Measurements from ENCODE around the gene COLQ.

GRCh38 chr3:15409239-15409638 is 112.3 kb downstream of the COLQ start:
- TF ChIP-seq, protein P1, sequence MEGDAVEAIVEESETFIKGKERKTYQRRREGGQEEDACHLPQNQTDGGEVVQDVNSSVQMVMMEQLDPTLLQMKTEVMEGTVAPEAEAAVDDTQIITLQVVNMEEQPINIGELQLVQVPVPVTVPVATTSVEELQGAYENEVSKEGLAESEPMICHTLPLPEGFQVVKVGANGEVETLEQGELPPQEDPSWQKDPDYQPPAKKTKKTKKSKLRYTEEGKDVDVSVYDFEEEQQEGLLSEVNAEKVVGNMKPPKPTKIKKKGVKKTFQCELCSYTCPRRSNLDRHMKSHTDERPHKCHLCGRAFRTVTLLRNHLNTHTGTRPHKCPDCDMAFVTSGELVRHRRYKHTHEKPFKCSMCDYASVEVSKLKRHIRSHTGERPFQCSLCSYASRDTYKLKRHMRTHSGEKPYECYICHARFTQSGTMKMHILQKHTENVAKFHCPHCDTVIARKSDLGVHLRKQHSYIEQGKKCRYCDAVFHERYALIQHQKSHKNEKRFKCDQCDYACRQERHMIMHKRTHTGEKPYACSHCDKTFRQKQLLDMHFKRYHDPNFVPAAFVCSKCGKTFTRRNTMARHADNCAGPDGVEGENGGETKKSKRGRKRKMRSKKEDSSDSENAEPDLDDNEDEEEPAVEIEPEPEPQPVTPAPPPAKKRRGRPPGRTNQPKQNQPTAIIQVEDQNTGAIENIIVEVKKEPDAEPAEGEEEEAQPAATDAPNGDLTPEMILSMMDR (IDR thresholded peaks at IDR 0.05): no peak
- no peak for TF ChIP-seq POLR2A (IDR thresholded peaks at IDR 0.05)

Measured in body of pancreas (tissue), 4 donors.